Thoracic aorta (tissue), 2 donors: ENCODE data around the gene UBE2E2. TPM values are rescaled to one million over a fixed set of nuclear protein-coding genes. Genes with fewer than 3 reads are reported as not detected.

Experiments used
- ATAC-seq: fragments of 150-250 bp; one replicate; pipeline ENCODE4 v1.8.0; 2017; ENCODE audit warnings: low read depth; ENCODE audit not compliant: insufficient number of reproducible peaks, low FRiP score
- DNase-seq: peaks from one replicate; pipeline ENCODE4 v3.0.0-alpha.2; 2020; ENCODE audit warnings: low spot score
- H3K27ac ChIP-seq, 2 donors: fragments of 200-600 bp; sonication (generic); 1 replicate in 1 of 2; 2 replicates in 1 of 2; pipeline ENCODE4 v1.5.1; 2016; ENCODE audit warnings: mild to moderate bottlenecking in 2 of 2, moderate library complexity in 2 of 2
- H3K27me3 ChIP-seq: fragments of 200-600 bp; sonication (generic); replicated peaks from 2 replicates; pipeline ENCODE4 v1.6.0; 2016; ENCODE audit warnings: mild to moderate bottlenecking; ENCODE audit not compliant: insufficient read depth
- H3K36me3 ChIP-seq: fragments of 200-600 bp; sonication (generic); one replicate; pipeline ENCODE4 v1.5.1; 2016
- H3K4me1 ChIP-seq, 2 donors: fragments of 200-600 bp; sonication (generic); 1 replicate in 1 of 2; 2 replicates in 1 of 2; pipeline versions ENCODE4 v1.5.1 to v1.6.0; 2016; ENCODE audit warnings: low read depth in 2 of 2, mild to moderate bottlenecking in 1 of 2; ENCODE audit not compliant: control insufficient read depth in 1 of 2
- H3K4me3 ChIP-seq: fragments of 200-600 bp; sonication (generic); 2 replicates; pipeline ENCODE4 v1.5.1; 2016; ENCODE audit warnings: mild to moderate bottlenecking
- H3K9me3 ChIP-seq: fragments of 200-600 bp; sonication (generic); 2 replicates; pipeline ENCODE4 v1.5.1; 2016
- CTCF ChIP-seq: fragments of 200-600 bp; sonication (generic); IDR thresholded peaks from one replicate; pipeline ENCODE4 v1.5.1; 2019; ENCODE audit warnings: antibody characterized with exemption
- total RNA-seq, 2 donors: library from RNA; depleted of rRNA; stranded (reverse); fragments of >200 nt; gene quantifications; one replicate each; pipeline versions ENCODE4 v1.1.0 to v1.2.3, GENCODE V29; 2016

The UBE2E2 gene
- total RNA-seq, 2 donors from 2014 or later: 30.3 to 44.0 TPM

DNA sequence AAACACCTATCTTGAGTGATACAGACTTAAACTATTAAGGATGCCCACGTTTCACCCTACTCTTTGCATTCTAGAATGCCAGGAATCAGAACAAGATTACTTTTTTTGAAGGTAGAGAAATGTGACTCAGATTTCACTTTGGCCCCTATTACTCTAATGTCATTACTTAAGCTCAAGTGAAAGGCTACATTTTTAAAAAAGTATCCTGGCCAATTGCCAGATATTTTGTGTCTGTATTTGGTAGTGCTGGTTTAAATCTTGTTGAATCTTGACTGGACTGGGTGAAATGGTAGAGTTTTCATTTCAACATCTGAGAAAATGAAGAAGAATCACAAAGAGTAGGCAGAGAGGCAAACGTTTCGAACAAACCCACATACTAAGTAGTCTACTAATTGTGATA is 384.4 kb downstream of the UBE2E2 start:
- no peak for TF ChIP-seq CTCF
- H3K27ac ChIP-seq: no peak overlapping the region
- no peak overlapping the region for H3K4me3 ChIP-seq
- H3K9me3 ChIP-seq: no peaks in the 10 kb centered on the region
- DNase-seq (no peak), ATAC-seq (no peak)
- H3K36me3 ChIP-seq: no peaks in the 10 kb centered on the region
- no peaks in the 10 kb centered on the region for H3K27me3 ChIP-seq
- H3K4me1 ChIP-seq: no peaks in the 10 kb centered on the region

DNA sequence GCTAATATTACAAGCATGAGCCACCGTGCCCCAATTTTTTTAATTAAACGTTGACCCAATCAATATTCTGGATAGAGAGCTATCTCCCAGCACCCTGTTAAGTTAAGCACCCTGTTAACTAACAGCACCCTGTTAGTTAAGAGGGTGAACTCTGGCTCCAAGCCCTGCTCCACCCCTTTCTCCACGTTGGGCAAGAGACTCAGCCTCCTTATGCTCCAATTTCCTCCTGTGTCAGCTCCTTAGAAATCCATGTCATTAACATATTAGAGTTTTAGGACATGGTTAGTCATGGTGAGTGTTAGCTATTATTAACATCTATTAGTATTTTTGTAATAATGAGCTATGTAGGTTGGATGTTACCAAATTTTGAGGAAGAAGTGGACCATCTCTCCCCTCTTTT is 385.4 kb downstream of the UBE2E2 start:
- Histone ChIP-seq H3K36me3 (no peaks in the 10 kb centered on the region), H3K27me3 (no peaks in the 10 kb centered on the region), H3K4me3 (no peak overlapping the region), H3K27ac (no peak overlapping the region), H3K4me1 (no peaks in the 10 kb centered on the region), H3K9me3 (no peaks in the 10 kb centered on the region)
- DNase-seq (no peak), ATAC-seq (no peak)
- TF ChIP-seq CTCF: no peak

- ATAC-seq: no peak
- Histone ChIP-seq H3K36me3 (no peaks in the 10 kb centered on the region), H3K27me3 (no peaks in the 10 kb centered on the region), H3K27ac (no peak overlapping the region), H3K4me3 (no peak overlapping the region), H3K9me3 (no peaks in the 10 kb centered on the region), H3K4me1 (no peaks in the 10 kb centered on the region)
- DNase-seq: no peak
- TF ChIP-seq CTCF: no peak
Measured at GRCh38 chr3:23589602-23590001, 386.5 kb downstream of the UBE2E2 start.

DNA sequence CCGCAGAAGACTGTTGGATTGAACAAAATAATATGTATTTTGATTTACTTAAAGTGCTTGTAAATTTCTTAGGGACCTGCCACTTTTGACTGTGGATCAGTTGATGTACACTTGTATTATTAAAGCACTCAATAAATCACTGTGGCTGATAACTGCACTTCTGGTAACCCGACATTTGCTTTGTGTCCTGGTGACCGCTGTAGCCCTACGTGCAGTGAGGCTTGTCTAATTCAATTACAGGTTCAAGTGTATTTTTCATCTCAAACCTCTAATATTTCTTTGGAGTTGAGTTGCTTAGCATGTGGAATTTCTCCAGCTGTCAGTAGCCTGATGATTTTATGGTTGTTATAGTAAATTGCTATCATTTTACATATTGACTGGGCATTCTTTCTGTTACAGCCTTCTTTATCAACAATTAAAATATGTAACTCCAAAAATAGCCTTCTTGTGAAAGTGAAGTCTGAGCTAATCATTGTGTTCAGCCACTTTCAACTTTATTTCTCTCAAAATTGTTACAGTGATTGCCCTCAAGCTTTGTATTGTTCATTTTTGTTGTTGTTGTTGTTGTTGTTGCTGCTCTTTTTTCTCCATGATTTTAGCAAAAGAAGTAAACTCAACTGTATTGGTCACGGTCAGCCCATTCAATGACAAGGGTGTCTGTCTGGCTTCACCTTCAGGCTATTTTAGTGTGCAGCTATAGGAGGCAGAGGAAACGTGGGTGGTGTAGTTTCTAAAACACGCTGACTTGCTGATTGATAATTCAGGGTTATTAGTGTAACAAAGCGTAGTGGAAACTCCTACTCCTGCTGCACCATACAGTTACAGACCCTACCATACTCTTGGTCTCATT is 387.5 kb downstream of the UBE2E2 start:
- Histone ChIP-seq H3K27me3 (no peaks in the 10 kb centered on the region), H3K27ac (no peak overlapping the region), H3K4me3 (no peak overlapping the region), H3K9me3 (no peaks in the 10 kb centered on the region), H3K36me3 (no peaks in the 10 kb centered on the region), H3K4me1 (no peaks in the 10 kb centered on the region)
- DNase-seq (no peak), ATAC-seq (no peak)
- TF ChIP-seq CTCF: no peak

GRCh38 chr3:23591374-23591773 is 388.2 kb downstream of the UBE2E2 start:
- ATAC-seq (no peak), DNase-seq (no peak)
- TF ChIP-seq CTCF: no peak
- Histone ChIP-seq H3K27ac (no peak overlapping the region), H3K27me3 (no peaks in the 10 kb centered on the region), H3K4me1 (no peaks in the 10 kb centered on the region), H3K36me3 (no peaks in the 10 kb centered on the region), H3K4me3 (no peak overlapping the region), H3K9me3 (no peaks in the 10 kb centered on the region)
